ENCODE results near the gene FAM170B. TPM values are rescaled to one million over a fixed set of nuclear protein-coding genes. Genes with fewer than 3 reads are reported as not detected.

The FAM170B gene
- total and polyA plus RNA-seq, 2 experiments from 2014 or later: not detected

GRCh38 chr10:49169776-49170175 lies 36.0 kb upstream of the FAM170B start:
- H3K4me1 ChIP-seq (ENCODE audit: insufficient read depth): no peaks in the 10 kb centered on the region
- no peaks in the 10 kb centered on the region for H3K9me2 ChIP-seq (ENCODE audit: insufficient read depth)
- Mint-ChIP-seq H3K4me1 (peaks cover 7% of the 10 kb centered on the region), H3K4me3 (no peak overlapping the region), H3K27me3 (ENCODE audit: insufficient read depth, low read depth, poor library complexity) (peaks cover 1% of the 10 kb centered on the region), H3K27ac (no peak overlapping the region), H3K36me3 (ENCODE audit: low read depth) (no peaks in the 10 kb centered on the region), H3K9me3 (no peaks in the 10 kb centered on the region)
- H4K20me1 ChIP-seq (replicated peaks; ENCODE audit: insufficient read depth): no peaks in the 10 kb centered on the region
- no peaks in the 10 kb centered on the region for H3F3A ChIP-seq (replicated peaks; ENCODE audit: low read depth)
- no peak for DNase-seq (ENCODE audit: low spot score)
- no peak for ATAC-seq
- H3K36me3 ChIP-seq (ENCODE audit: insufficient read depth): no peaks in the 10 kb centered on the region
- H3K27ac ChIP-seq (ENCODE audit: low read depth): no peak overlapping the region
- H3K4me3 ChIP-seq: no peak overlapping the region
- H3K27me3 ChIP-seq (ENCODE audit: insufficient read depth): no peaks in the 10 kb centered on the region
- no peaks in the 10 kb centered on the region for H3K79me2 ChIP-seq (replicated peaks; ENCODE audit: insufficient read depth)
- no peak overlapping the region for H2AFZ ChIP-seq
- TF ChIP-seq CREB1 (CRISPR knock-in tag; IDR thresholded peaks at IDR 0.05; ENCODE audit: low read depth) (no peak), ZNF462 (CRISPR knock-in tag; IDR thresholded peaks at IDR 0.05) (no peak), POLR2AphosphoS5 (IDR thresholded peaks at IDR 0.05; ENCODE audit: low read depth) (no peak), NANOG (IDR thresholded peaks at IDR 0.05; ENCODE audit: borderline replicate concordance) (no peak), EZH2phosphoT487 (IDR thresholded peaks at IDR 0.05; ENCODE audit: unreplicated experiment) (no peak), ZNF331 (CRISPR knock-in tag; IDR thresholded peaks at IDR 0.05; ENCODE audit: low read depth) (no peak), STAT1 (IDR thresholded peaks at IDR 0.05; ENCODE audit: unreplicated experiment) (no peak), ZNF114 (CRISPR knock-in tag; IDR thresholded peaks at IDR 0.05) (no peak), JUNB (IDR thresholded peaks at IDR 0.05; ENCODE audit: unreplicated experiment) (no peak), CTCF (conservative IDR thresholded peaks at IDR 0.05; ENCODE audit: low read depth in 2 of 2) (no peak), EZH2 (IDR thresholded peaks at IDR 0.05; ENCODE audit: low read depth, unreplicated experiment) (no peak), REST (IDR thresholded peaks at IDR 0.05; ENCODE audit: unreplicated experiment) (no peak), ETS1 (IDR thresholded peaks at IDR 0.05) (no peak)
- no peak overlapping the region for H3K4me2 ChIP-seq
